GM12872 (cell line): Measurements from ENCODE around the gene DAPK1.

Source experiments
- TF ChIP-seq, protein P1 (sequence below): IDR thresholded peaks from 3 replicates; pipeline ENCODE4 v1.5.1; 2011; ENCODE audit warnings: low read depth, mild to moderate bottlenecking, low read length, moderate library complexity; ENCODE audit not compliant: insufficient read depth

The DAPK1 gene

DNA sequence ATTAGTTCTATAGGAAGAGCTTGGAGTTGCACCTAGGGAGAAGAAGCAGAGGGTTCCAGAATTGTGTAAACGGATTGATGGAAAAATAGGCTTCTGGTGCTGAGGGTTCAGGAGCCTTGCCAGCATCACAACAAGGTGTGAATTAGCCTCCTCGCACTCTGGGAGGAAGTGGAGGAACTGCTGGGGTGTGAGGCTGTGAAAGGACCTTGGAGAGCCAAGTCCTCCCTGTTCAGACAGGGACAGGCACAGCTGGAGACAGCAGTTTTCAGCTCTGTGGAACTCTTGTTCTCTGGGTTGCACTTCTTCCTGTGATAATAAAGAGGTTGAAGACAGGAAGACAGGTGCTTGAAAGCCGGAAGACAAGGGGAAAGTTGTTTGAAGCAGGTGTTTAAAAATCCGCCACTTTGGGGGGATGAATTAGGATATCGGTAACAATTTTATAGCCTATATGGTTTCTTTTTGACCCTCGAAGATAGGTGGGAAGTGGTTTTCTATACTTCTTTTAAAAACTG lies 22.6 kb downstream of the DAPK1 start:
- TF ChIP-seq, protein P1, sequence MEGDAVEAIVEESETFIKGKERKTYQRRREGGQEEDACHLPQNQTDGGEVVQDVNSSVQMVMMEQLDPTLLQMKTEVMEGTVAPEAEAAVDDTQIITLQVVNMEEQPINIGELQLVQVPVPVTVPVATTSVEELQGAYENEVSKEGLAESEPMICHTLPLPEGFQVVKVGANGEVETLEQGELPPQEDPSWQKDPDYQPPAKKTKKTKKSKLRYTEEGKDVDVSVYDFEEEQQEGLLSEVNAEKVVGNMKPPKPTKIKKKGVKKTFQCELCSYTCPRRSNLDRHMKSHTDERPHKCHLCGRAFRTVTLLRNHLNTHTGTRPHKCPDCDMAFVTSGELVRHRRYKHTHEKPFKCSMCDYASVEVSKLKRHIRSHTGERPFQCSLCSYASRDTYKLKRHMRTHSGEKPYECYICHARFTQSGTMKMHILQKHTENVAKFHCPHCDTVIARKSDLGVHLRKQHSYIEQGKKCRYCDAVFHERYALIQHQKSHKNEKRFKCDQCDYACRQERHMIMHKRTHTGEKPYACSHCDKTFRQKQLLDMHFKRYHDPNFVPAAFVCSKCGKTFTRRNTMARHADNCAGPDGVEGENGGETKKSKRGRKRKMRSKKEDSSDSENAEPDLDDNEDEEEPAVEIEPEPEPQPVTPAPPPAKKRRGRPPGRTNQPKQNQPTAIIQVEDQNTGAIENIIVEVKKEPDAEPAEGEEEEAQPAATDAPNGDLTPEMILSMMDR, result no peak

DNA sequence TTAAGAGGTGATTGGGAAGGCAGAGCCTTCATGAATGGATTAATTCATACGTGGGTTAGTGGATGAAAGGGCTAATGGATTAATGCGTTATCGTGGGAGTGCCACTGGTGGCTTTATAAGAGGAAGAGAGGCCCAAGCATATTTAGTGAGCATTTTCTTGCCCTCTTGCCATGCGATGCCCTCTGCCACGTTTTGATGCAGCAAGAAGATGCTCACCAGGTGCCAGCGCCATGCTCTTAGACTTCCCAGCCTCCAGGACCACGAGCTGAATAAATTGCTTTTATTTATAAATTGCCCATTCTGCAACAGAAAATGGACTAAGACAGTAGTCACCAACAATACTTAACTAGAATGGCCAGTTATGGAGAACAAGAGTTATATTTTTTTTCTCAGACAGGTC lies 24.2 kb downstream of the DAPK1 start:
- TF ChIP-seq, protein P1, result no peak

DNA sequence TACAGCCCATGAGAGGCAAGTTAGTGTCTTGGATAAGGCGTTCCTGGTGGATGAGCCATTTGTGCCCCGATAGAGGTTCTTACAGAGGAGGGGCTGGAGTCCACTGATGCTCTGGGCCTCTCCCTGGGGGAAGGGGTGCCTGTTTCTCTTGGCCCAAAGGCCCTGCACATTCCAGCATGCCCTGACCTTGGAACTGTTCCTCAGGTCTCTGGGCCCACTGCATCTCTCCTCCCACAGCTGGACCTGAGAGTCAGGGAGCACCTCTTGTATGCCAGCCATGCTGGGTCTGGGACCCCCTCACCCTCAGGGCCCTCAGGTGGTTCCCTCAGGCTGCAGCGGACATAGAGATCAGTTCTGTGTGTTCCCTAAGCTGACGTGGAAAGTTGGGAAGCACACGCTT lies 26.4 kb downstream of the DAPK1 start:
- TF ChIP-seq, protein P1, result no peak

DNA sequence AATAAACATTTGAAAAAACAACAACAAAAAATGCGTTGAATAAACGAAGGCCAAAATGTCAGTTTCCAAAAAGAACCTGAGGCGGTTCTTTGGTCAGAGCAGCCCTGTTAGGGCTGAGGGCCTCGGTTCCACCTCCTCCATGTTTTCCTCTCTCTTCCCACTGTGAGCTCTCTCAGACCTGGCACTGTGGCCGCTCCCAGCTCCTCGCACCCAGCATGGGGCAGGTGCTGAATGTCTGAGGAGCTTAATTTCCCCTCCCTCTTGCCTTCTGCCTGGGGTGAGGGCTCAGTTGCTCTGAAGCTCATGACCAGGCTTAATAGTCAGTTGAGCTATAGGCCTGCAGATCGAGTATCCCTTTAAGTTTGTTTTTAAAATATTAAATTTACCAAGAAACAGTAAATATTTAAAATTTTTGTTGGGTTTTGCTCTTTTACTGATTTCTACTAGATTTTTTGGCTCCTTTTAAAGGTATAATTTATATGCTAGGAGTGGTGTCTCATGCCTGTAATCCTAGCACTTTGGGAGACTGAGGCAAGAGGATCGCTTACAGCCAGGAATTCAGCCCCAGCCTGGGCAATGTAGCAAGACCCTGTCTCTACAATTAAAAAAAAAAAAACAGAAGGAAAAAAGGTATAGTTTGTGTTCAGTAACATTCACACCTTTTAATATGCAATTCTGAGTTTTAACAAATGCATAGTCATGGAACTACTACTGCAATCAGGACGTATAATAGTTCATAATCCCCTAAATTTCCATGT lies 28.1 kb downstream of the DAPK1 start:
- TF ChIP-seq, protein P1, result no peak

DNA sequence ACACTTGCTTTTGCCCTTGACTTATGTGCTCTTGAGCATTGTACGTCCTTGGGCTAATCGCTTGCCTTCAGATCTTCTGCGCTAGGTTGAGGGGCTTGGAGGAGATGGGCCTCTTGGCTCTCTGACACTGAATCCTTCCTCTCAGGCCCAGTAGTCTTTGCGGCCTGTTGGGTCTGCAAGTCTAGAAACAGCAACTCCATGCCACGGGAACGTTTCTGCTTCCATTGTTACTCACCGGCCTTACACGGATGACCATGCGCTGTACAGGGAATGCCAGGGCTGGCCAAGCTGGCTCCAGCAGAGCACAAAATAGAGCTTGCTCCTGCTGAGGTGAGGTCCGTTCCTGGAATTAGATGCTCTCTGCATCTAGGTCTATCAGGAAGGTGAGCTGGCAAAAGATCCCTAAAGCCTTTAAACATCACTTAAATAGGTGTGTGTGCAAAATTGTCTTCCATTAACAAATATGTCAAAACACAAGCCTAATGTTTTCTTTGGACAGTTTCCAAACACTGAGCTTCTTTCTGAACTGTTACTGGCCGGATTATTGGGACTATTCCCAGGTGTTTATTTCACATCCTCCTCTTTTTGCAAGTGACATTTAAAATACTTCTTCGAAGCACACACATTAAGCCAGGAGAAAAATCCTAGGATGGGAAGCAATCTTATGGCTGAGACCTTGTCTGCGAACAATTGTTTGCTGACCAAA lies 29.7 kb downstream of the DAPK1 start:
- TF ChIP-seq, protein P1, result no peak

DNA sequence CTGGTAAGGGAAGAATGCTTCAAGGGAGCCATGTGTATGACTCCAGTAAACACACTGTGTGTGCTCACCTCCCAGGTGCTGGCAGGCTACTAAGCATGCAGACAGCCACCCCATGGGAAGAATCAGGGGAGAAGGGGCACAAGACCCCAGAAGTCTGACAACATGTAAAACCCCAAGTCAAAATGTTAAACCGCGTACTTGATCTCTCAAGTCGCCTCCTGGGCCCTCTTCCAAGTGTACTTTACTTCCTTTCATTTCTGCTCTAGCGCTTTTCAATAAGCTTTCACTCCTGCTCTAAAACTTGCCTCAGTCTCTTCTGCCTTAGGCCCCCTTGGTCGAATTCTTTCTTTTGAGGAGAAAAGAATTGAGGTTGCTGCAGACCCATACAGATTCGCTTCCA lies 31.3 kb downstream of the DAPK1 start:
- TF ChIP-seq, protein P1, result no peak

DNA sequence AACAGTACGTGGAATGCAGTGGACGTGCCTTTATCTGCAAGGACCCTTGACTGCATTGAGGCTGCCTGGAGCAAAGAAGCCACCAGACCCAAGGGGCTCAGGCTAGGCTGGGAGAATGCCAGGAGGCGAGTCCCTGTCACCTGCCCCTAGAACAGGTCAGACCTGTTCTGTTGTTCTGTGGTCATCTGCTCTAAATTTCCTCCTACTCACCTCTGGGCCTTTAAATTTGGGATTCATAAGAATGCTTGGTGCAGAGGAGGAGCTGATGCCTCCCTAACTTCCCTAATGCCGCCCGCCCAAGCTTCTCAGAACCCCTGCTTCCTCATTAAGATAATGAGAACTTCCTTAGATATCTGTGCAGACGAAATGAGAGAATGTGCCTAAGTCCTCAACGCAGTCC lies 32.0 kb downstream of the DAPK1 start:
- TF ChIP-seq, protein P1, result no peak
